ENCODE data around the gene GOLGA8S. TPM values are rescaled to one million over a fixed set of nuclear protein-coding genes. Genes with fewer than 3 reads are reported as not detected.
"Not testable (repeated sequence)": the region's sequence is repeated elsewhere in the genome, so short reads cannot be mapped to it uniquely, and the experiment has no call there.

GOLGA8S gene, protein sequence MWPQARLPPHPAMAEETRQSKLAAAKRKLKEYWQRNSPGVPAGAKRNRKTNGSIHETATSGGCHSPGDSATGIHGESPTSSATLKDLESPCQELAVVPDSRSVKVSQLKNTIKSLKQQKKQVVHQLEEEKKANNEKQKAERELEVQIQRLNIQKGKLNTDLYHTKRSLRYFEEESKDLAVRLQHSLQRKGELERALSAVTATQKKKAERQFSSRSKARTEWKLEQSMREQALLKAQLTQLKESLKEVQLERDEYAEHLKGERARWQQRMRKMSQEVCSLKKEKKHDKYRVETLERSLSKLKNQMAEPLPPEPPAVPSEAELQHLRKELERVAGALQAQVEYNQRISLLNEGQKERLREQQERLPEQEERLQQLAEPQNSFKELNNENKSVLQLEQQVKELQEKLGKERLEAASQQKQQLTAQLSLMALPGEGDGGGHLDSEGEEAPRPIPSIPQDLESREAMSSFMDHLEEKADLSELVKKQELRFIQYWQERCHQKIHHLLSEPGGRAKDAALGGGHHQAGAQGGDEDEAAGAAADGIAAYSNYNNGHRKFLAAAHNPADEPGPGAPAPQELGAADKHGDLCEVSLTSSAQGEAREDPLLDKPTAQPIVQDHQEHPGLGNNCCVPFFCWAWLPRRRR
- 4.6 TPM for total RNA-seq (ENCODE audit: insufficient read depth, low replicate concordance)

DNA sequence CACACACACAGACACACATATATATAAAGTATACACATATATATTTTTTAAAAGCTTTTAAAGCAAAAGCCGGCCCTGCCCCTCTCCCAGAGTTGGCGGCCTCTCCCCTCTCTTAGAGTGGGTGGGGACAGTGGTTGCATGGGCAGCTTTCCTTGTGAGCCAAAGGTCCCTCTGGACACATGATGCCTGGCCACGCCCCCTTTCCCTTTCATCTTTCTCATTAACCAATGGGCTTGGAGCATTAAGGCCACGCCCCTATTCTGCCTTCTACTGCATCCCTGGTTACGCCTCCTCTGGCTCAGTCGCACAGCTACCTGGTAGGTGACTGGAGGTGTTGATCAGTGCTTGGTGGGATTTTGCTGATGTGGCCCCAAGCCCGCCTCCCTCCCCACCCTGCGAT is at the start of gene GOLGA8S:
GOLGA8S (plus strand) TSS at position 301 of the 400 bp plus-strand sequence; CDS start at position 363, 62 bp downstream.
- DNase-seq (ENCODE audit: low spot score): not testable (repeated sequence)

DNA sequence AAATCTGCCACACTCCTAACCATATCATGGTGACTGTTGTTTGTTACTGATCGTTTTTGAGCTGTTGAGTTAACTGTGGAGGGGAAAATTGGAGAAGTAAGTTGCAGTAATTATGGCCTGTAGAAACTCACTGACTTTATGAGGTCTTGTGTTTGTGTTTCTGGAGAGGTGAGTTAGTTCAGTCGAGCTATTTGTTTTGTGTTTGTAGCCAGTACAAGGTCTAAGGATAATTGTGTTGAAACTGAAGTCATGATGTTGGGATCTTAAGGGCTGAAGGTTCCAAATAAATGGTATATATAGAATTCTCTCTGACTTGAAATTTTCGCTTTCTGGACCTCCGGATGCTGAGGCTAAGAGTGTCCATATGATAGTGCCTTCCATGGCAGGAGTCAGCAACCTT is 49.7 kb upstream of the GOLGA8S start:
- DNase-seq (ENCODE audit: low spot score): not testable (repeated sequence)

DNA sequence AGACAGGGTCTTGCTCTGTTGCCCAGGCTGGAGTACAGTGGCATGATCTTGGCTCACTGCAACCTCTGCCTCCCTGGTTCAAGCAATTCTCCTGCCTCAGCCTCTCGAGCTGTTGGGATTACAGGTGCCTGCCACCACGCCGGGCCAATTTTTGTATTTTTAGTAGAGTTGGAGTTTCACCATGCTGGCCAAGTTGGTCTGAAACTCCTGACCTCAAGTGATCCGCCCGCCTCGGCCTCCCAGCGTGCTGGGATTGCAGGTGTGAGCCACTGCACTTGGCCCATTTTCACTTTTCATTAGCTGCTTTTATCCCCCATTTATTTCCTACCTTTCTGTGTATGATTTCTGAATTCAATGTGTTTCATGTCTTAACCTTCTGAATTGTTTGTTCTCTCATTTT is 48.6 kb upstream of the GOLGA8S start:
- not testable (repeated sequence) for DNase-seq (ENCODE audit: low spot score)

DNA sequence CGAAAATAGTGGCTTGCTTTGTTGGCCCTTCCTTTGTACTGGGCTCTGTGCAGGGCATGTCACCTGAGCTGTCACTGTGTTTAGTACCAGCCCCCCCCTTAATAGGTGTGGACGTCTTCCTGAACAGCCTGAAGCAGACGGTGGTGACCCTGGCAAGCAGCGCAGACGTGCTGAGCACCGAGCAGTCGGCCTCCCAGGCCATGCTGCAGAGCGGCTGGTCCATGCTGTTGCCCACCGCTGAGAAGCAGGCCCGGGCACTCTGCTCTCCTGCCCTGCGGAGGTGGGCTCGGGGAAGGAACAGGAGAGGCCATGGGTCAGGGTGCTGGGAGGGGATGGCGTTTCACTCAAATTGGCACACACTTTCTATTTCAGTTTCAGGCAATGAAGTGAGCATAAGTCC is 43.3 kb upstream of the GOLGA8S start:
- not testable (repeated sequence) for DNase-seq (ENCODE audit: low spot score)

DNA sequence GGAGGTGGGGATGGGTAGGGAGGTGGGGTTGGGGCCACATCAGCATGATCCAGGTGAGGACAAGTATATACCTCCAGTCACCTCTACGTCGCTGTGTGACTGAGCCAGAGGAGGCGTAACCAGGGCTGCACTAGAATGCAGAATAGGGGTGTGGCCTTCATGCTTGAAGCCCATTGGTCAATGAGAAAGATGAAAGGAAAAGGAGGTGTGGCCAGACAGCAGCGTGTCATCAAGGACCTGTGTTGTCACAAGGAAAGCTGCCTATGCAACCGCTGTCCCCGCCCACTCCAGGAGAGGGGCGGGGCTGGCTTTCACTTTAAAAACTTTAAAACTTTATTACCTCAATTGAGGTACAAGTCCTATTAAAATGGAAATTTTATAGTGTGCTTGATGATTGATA is 20.5 kb upstream of the GOLGA8S start, which contains the start of gene GOLGA6L26:
GOLGA6L26 (minus strand) TSS at position 101 of the 400 bp plus-strand sequence; CDS start at position 40, 61 bp downstream.
- not testable (repeated sequence) for DNase-seq (ENCODE audit: low spot score)

DNA sequence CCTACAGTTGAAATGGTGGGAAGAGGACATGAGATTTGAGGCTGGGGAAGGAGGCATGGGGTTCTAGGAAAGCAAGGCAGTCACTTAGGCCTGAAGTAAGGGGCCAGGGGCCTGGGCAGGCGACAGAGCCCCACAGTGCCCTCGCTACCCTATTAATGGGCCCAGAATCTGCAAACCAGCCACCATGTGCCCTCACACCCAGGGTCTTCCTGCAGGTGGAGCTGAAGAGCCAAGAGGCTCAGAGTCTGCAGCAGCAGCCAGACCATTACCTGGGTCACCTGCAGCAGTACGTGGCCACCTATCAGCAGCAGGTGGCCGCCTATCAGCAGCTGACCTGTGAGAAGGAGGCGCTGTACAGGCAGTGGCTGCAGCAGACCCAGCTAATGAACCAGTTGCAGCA is 8.1 kb downstream of the GOLGA8S start:
- not testable (repeated sequence) for DNase-seq (ENCODE audit: low spot score)

DNA sequence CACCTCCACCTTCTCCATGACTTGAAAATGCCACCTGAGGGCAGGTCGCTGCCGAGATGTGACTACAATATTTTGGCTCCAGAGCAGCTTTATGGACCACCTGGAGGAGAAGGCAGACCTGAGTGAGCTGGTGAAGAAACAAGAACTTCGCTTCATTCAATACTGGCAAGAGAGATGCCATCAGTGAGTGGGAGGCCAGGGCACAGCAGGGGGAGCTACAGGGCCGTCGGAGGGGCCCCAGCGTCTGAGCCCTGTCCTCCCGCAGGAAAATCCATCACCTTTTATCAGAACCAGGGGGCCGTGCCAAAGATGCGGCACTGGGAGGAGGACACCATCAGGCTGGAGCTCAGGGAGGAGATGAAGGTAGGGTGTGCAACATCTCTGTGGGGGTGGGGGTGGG is 9.7 kb downstream of the GOLGA8S start:
- DNase-seq (ENCODE audit: low spot score): not testable (repeated sequence)

DNA sequence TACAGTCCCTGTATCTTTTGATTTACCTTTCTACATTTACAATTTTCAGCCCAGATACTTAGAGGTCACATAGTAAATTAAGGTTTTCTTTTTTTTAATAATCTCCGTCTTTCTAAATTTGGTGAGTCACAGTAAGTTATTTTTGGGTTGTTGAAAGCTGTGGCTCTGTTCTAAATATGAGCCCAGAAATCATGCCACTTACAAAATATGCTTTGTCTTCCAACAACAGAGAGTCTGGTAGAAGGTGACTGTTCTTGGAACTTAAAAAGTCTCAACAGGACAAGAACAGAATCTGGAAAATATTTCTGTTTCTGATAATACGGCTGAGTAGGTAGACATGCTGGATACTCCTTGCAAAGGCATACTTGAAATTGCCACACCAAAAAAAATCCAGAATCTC is 16.0 kb downstream of the GOLGA8S start:
- DNase-seq (ENCODE audit: low spot score): no peak

DNA sequence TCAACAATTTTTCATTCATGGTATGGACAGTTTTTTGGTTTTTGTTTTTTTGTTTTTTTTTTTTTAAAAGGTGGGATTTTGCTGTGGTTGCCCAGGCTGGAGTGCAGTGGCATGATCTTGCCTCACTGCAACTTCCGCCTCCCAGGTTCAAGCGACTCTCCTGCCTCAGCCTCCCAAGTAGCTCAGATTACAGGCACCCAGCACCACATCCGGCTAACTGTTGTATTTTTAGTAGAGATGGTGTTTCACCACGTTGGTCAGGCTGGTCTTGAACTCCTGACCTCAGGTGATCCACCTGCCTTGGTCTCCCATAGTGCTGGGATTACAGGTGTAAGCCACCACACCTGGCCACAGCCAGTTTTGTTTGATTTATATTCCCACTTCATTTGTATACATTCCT is 16.6 kb downstream of the GOLGA8S start:
- DNase-seq (ENCODE audit: low spot score): not testable (repeated sequence)

DNA sequence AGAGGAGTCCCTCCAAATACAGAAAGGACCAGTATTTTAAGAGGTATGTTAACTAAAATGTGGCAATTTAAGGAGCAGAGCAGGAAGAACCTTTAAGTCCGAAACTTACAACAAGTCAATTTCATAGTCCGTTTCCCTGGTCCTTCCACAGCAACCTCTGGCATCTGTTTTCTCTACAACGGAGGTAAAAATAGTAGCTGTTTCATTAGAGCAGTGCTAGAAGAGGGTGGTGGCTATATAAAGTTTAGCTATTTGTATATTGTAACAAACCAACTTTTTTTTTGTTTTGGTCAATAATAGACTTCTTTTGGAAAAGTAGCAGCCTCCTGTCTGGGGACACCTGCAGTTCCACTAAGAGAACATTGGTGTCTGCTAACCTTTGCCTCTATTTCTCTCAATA is 17.3 kb downstream of the GOLGA8S start:
- not testable (repeated sequence) for DNase-seq (ENCODE audit: low spot score)

DNA sequence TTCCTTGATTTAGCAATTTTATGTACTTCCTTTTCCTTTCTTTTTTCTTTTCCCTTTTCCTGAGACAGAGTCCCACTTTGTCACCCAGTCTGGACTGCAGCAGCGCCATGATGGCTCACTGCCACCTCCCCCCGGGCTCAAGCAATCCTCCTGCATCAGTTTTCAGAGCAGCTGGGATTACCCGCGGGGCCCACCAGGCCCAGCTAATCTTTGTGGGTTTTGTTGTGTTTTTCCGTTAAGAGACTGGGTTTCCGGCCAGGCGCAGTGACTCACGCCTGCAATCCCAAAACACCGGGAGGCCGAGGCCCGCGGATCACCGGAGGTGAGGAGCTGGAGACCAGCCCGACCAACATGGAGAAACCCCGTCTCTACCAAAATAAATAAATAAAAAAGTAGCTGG is 17.7 kb downstream of the GOLGA8S start:
- peak; percentile 9 for DNase-seq (ENCODE audit: low spot score)

DNA sequence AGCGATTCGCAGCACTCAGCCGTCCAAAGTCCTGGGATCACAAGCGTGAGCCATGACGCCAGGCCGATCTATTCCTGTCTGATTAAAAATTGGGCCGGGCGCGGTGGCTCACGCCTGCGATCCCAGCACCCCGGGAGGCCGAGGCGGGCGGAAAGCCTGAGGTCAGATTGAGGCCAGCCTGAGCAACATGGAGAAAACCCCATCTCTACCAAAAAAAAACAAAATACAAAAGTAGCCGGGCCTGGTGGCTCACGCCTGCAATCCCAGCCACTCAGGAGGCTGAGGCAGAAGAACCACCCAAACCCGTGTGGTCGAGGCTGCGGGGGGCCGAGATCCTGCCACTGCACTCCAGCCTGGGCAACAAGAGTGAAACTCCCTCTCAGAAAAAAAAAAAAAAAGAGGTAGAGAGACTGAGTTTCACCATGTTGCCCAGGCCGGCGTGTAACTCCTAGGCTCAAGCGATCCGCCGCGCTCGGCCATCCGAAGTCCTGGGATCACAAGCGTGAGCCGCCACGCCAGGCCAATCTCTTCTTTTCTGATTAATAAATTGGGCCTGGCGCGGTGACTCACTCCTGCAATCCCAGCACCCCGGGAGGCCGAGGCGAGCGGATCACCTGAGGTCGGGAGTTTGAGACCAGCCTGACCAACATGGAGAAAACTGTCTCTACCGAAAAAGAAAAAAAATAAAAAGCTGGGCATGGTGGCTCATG is 18.5 kb downstream of the GOLGA8S start:
- not testable (repeated sequence) for DNase-seq (ENCODE audit: low spot score)

DNA sequence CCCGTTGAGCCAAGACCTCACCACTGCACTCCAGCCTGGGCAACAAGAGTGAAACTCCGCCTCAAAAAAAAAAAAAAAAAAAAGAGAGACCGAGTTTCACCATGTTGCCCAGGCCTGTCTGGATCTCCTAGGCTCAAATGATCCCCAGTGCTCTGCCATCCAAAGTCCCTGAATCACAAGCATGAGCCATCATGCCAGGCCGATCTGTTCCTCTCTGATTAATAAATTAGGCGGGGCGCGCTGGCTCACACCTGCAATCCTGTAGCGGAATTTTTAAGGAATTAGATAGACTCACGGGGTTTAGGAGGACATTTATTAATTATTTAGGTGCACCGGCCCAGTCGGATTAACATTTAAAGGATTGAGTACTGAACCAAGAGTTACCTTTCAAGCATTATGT is 19.7 kb downstream of the GOLGA8S start:
- not testable (repeated sequence) for DNase-seq (ENCODE audit: low spot score)

DNA sequence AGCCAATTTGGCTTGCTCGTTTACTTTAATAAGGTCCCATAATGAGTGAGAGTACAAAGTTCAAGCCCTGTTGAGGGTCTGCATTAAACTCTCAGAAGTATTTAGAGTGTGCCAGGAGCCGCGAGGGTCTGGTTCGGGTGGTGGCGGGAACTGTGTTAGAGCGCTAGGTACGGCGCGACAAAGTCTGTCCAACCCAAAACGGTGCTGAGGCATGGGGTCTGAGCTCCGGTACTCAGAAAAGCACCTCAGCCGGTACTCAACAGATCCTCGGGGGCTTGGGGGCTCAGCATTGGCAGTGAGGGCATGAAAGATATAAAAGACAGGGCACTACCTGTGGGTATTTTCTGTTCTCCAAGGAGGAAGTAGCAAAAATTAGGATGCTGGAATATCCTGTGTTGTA is 24.4 kb downstream of the GOLGA8S start:
- not testable (repeated sequence) for DNase-seq (ENCODE audit: low spot score)

DNA sequence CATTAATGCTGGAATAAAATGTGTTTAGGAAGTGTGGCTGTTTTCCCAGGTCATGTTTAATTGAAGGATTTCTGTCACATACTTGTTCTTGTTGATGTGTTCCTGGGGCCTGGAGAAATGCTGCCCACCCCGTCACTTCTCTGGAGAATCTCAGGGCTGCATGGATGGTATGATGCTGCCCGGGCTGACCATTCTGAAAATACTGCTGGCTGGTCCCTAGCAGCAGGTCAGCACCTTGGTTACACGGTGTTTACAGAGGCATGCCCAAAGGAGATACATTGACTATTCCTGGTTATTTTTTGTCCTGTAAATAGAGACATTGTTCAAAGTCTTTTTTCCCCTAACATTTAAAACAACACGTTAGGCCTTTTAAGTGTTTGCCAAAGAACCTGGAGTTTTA is 26.2 kb downstream of the GOLGA8S start:
- DNase-seq (ENCODE audit: low spot score): not testable (repeated sequence)

DNA sequence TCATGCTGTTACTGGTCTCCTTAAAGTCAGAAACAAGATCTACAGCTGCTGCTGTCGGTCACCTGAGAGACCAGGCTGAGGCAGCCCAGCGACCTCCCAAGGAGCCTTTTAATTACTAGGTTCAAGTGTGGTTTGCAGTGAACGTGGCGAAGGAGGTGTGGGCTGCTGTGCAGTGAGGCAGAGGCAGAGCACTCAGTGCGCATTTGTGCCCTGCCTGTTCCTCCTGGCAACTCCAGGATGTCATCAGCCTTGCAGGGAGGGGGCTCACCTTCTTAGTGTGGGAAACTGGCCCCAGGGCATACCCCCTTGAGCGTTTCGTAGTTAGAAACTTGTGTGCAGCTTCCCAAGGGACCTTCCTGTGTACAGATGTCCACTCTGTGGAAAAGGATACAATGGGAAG is 26.6 kb downstream of the GOLGA8S start:
- not testable (repeated sequence) for DNase-seq (ENCODE audit: low spot score)

DNA sequence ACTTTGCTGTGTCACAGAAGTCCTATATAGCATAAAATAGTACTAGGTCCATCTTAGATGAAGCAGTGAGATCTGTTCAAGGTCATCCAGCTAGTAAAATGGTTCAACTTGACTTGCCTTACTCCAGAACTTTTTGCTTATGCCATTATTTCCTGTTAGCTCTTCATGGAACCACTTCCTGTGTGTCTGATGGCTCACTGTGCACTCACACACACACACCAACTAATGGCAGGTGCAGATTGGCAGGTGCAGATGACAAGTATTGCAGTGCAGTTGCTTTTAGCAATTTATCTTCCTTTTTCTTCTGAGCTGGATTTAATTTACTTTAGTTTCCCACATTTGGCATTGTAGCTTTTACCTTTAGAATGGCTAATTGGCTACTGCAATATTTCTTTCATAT is 29.8 kb downstream of the GOLGA8S start:
- DNase-seq (ENCODE audit: low spot score): no peak

DNA sequence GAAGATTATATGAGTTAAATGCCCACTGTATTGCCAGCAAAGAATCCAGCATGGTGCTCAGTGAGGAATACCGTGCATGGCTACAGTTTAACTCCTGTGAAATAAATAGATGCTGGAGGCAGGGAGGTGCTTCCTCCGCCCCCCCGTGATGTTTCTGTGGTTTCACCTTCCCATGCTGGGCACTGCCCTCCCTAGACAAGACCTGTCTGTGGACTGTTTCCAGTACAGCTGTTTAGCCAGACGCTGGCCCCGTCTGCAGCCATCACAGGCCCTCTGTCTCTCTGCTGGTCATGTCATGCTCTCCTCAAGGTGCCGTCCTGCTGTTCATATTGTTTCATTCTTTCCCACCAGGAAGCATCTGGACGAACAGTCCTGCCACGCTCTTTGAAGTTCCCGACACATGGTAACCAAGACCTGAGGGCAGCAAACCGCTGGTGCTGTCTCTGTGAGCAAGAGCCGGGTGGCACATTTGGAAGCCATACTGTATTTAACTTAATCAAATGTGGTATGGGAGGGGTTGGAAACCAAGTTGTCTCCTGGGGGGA is 31.4 kb downstream of the GOLGA8S start:
- no peak for DNase-seq (ENCODE audit: low spot score)

DNA sequence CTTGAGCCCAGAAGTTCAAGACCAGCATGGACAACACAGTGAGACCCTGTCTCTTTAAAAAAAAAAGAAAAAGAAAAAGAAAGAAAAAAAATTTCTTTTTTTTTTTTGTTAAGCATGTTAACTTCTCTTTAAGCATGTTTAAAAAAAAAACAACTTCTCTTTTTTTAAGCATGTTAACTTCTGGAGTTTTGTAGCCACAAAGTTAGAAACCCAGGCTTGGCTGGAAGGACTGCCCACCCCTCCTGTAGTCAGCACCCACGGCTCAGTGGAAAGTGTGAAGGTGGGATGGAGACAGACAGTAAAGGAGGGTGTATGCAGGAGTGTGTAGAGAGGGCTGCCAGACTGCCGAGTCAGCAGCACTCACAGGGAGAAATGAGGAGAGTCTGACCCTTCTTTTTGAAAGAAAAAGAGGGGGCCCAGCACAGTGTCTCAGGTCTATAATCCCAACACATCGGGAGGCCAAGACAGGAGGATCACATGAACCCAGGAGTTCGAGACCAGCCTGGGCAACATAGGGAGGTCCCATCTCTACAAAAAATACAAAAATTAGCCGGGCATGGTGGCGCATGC is 33.2 kb downstream of the GOLGA8S start:
- no peak for DNase-seq (ENCODE audit: low spot score)

DNA sequence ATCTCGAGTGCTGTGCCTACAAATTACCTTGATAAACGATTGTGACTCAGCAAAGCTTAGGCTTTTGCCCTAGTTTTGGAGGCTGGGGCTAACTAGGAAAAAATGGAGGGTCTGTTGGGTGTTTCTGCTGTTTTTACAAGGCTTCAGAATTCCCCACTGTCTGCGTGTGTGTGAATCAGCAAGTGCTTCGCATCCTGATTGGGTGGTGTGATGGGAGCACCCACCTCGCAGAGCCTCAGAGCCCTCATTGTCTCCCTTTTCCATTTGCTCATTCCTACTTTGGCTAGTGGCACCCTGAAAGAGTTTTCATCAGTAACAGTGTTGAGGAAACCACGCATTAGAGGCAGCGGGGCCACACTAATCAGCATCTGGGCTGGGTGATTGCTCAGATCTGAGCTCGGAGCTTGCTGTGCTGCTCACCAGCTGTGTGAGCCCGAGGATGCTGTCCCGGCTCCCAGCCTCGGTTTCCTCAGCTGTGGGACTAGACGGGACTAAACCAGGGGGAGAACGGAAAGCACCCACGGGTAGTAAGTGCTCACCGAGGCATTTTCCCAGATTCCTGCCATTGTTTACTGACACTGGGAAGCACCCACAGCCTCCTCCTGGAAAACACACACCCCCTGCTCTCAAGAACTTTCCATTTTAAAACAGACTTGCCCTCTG is 40.6 kb downstream of the GOLGA8S start:
- no peak for DNase-seq (ENCODE audit: low spot score)

DNA sequence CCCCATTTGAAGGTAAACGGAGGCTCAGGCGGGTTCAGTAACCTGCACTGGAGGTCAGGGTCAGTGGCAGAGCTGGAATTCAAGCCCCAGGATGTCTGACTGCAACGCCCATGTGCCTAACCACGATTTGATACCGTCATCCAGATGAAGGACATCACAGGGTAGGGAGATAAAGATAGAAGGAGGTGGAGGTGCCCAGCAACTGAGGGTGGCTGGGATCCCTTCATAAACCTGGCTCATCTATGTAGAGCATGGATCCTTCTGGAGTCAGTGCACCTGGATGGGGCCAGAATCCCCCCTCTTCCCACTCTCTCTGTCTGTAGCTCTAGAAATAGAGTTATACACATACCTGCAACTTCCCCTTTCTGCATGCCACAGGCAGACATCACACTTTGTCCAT is 41.3 kb downstream of the GOLGA8S start:
- DNase-seq (ENCODE audit: low spot score): no peak
